H9 (cell line): ENCODE measurements around the gene CTIF. TPM values are rescaled to one million over a fixed set of nuclear protein-coding genes. Genes with fewer than 3 reads are reported as not detected.

Experiments used
- DNase-seq: peaks from one replicate; pipeline ENCODE4 v3.0.0-alpha.2; 2017
- H2AFZ ChIP-seq: one replicate; pipeline ENCODE4 v1.6.1; 2013; ENCODE audit warnings: mild to moderate bottlenecking, low read length, control low read depth, moderate library complexity
- H2AK5ac ChIP-seq: 2 replicates; pipeline ENCODE4 v1.6.1; 2013; ENCODE audit warnings: low read length, control low read depth, mixed read lengths; ENCODE audit not compliant: insufficient read length
- H2BK120ac ChIP-seq: one replicate; pipeline ENCODE4 v1.6.1; 2013; ENCODE audit warnings: low read depth, mild to moderate bottlenecking, low read length, control low read depth, inconsistent platforms; ENCODE audit not compliant: poor library complexity, severe bottlenecking
- H2BK12ac ChIP-seq: 2 replicates; pipeline ENCODE4 v1.6.1; 2013; ENCODE audit warnings: low read length, control low read depth, mixed read lengths, low read depth; ENCODE audit not compliant: insufficient read length
- H2BK15ac ChIP-seq: 2 replicates; pipeline ENCODE4 v1.6.1; 2013; ENCODE audit warnings: low read depth, low read length, control low read depth
- H2BK20ac ChIP-seq: one replicate; pipeline ENCODE4 v1.6.1; 2013; ENCODE audit warnings: low read depth, mild to moderate bottlenecking, low read length, control low read depth, inconsistent platforms; ENCODE audit not compliant: poor library complexity, severe bottlenecking
- H2BK5ac ChIP-seq: 2 replicates; pipeline ENCODE4 v1.6.1; 2013; ENCODE audit warnings: low read length, control low read depth, mixed read lengths; ENCODE audit not compliant: insufficient read length
- H3K14ac ChIP-seq: 2 replicates; pipeline ENCODE4 v1.6.1; 2013; ENCODE audit warnings: low read length, control low read depth; ENCODE audit not compliant: insufficient read depth
- H3K18ac ChIP-seq: 2 replicates; pipeline ENCODE4 v1.6.1; 2013; ENCODE audit warnings: low read depth, mild to moderate bottlenecking, mixed read lengths, low read length, control low read depth; ENCODE audit not compliant: insufficient read length
- H3K23ac ChIP-seq: 2 replicates; pipeline ENCODE4 v1.6.1; 2013; ENCODE audit warnings: low read length, control low read depth, mixed read lengths, low read depth; ENCODE audit not compliant: insufficient read length
- H3K23me2 ChIP-seq: 2 replicates; pipeline ENCODE4 v1.6.1; 2013; ENCODE audit warnings: low read depth, mild to moderate bottlenecking, mixed read lengths, low read length, control low read depth; ENCODE audit not compliant: insufficient read length, poor library complexity, severe bottlenecking
- H3K27ac ChIP-seq: 2 replicates; pipeline ENCODE4 v1.5.1; 2013; ENCODE audit warnings: low read length, control low read depth, mixed read lengths, low read depth; ENCODE audit not compliant: insufficient read length
- H3K27me3 ChIP-seq: 2 replicates; pipeline ENCODE4 v1.6.1; 2013; ENCODE audit warnings: low read length, control low read depth, inconsistent platforms; ENCODE audit not compliant: insufficient read depth
- H3K4ac ChIP-seq: 2 replicates; pipeline ENCODE4 v1.6.1; 2013; ENCODE audit warnings: low read depth, mild to moderate bottlenecking, control low read depth, inconsistent platforms, low read length, moderate library complexity
- H3K4me1 ChIP-seq: 2 replicates; pipeline ENCODE4 v1.6.1; 2013; ENCODE audit warnings: low read length, control low read depth, inconsistent platforms; ENCODE audit not compliant: insufficient read depth
- H3K4me2 ChIP-seq: 2 replicates; pipeline ENCODE4 v1.6.1; 2013; ENCODE audit warnings: low read length, control low read depth, mixed read lengths; ENCODE audit not compliant: insufficient read length, insufficient read depth
- H3K56ac ChIP-seq: 2 replicates; pipeline ENCODE4 v1.6.1; 2013; ENCODE audit warnings: low read depth, mild to moderate bottlenecking, mixed read lengths, low read length, control low read depth; ENCODE audit not compliant: insufficient read length
- H3K79me1 ChIP-seq: 2 replicates; pipeline ENCODE4 v1.6.1; 2013; ENCODE audit warnings: low read depth, mild to moderate bottlenecking, moderate library complexity, low read length, control low read depth, inconsistent platforms; ENCODE audit not compliant: insufficient read depth, poor library complexity, severe bottlenecking
- H3K79me2 ChIP-seq: 2 replicates; pipeline ENCODE4 v1.6.1; 2013; ENCODE audit warnings: low read length, control low read depth, inconsistent platforms; ENCODE audit not compliant: insufficient read depth
- H3K9ac ChIP-seq: 2 replicates; pipeline ENCODE4 v1.6.1; 2013; ENCODE audit warnings: low read length, control low read depth, mixed read lengths; ENCODE audit not compliant: insufficient read length; ENCODE audit errors: extremely low read depth
- H3K9me3 ChIP-seq: one replicate; pipeline ENCODE4 v1.6.1; 2013; ENCODE audit warnings: low read depth, low read length, inconsistent platforms; ENCODE audit not compliant: control insufficient read depth
- H3T11ph ChIP-seq: one replicate; pipeline ENCODE4 v1.6.1; 2013; ENCODE audit warnings: mild to moderate bottlenecking, low read length, control low read depth, inconsistent platforms
- H4K20me1 ChIP-seq: one replicate; pipeline ENCODE4 v1.6.1; 2013; ENCODE audit not compliant: control insufficient read depth, insufficient read length, insufficient read depth
- H4K5ac ChIP-seq: 2 replicates; pipeline ENCODE4 v1.6.1; 2013; ENCODE audit warnings: low read depth, mild to moderate bottlenecking, mixed read lengths, low read length, control low read depth; ENCODE audit not compliant: insufficient read length
- H4K8ac ChIP-seq: replicated peaks from 2 replicates; pipeline ENCODE4 v1.6.1; 2013; ENCODE audit warnings: low read length, control low read depth, mixed read lengths, low read depth; ENCODE audit not compliant: insufficient read length
- H4K91ac ChIP-seq: 2 replicates; pipeline ENCODE4 v1.6.1; 2013; ENCODE audit warnings: low read depth, mild to moderate bottlenecking, moderate library complexity, mixed read lengths, low read length, control low read depth; ENCODE audit not compliant: insufficient read length
- H3K27ac Mint-ChIP-seq, 3 experiments: 2 replicates in 2 of 3; 3 replicates in 1 of 3; pipeline ENCODE4 v1.8.0; 2020 to 2021; ENCODE audit warnings: mixed read lengths in 3 of 3, mild to moderate bottlenecking in 1 of 3, moderate library complexity in 1 of 3
- H3K27me3 Mint-ChIP-seq: 2 replicates; pipeline ENCODE4 v1.8.0; 2021; ENCODE audit warnings: low read depth, mild to moderate bottlenecking, moderate library complexity, mixed read lengths
- H3K36me3 Mint-ChIP-seq, 3 experiments: 2 replicates in 2 of 3; 3 replicates in 1 of 3; pipeline ENCODE4 v1.8.0; 2020 to 2021; ENCODE audit warnings: low read depth in 3 of 3, mixed read lengths in 3 of 3; ENCODE audit not compliant: insufficient read depth in 1 of 3
- H3K4me1 Mint-ChIP-seq, 2 experiments: 2 replicates each; pipeline ENCODE4 v1.8.0; 2020; ENCODE audit warnings: mixed read lengths in 2 of 2
- H3K4me3 Mint-ChIP-seq, 2 experiments: 2 replicates in 1 of 2; 3 replicates in 1 of 2; pipeline ENCODE4 v1.8.0; 2020 to 2021; ENCODE audit warnings: mild to moderate bottlenecking in 2 of 2, mixed read lengths in 2 of 2, moderate library complexity in 1 of 2
- H3K9me3 Mint-ChIP-seq, 2 experiments: 2 replicates in 1 of 2; 3 replicates in 1 of 2; pipeline ENCODE4 v1.8.0; 2020; ENCODE audit warnings: mild to moderate bottlenecking in 2 of 2, mixed read lengths in 2 of 2, moderate library complexity in 1 of 2
- WGBS: extraction: QIAGEN DNeasy Blood & Tissue Kit; methylation state at CpG from one replicate; pipeline ENCODE4 v1.1.7; 2013; ENCODE audit warnings: missing lambda C conversion rate, low lambda C conversion rate, mixed read lengths; ENCODE audit not compliant: insufficient read length; ENCODE audit errors: extremely low coverage; 5-methylcytosine and 5-hydroxymethylcytosine counted together
- total RNA-seq: library from RNA; stranded (reverse); gene quantifications from 2 replicates; pipeline ENCODE4 v1.2.1, GENCODE V29; 2021
- TF ChIP-seq, protein P1 (sequence below): fragments of 200-600 bp; sonication (generic); conservative IDR thresholded peaks from 3 replicates; pipeline ENCODE4 v1.8.0; 2021; ENCODE audit warnings: antibody characterized with exemption, mild to moderate bottlenecking

CTIF gene
- total RNA-seq, 1 experiment from 2014 or later = 15.8 TPM

DNA sequence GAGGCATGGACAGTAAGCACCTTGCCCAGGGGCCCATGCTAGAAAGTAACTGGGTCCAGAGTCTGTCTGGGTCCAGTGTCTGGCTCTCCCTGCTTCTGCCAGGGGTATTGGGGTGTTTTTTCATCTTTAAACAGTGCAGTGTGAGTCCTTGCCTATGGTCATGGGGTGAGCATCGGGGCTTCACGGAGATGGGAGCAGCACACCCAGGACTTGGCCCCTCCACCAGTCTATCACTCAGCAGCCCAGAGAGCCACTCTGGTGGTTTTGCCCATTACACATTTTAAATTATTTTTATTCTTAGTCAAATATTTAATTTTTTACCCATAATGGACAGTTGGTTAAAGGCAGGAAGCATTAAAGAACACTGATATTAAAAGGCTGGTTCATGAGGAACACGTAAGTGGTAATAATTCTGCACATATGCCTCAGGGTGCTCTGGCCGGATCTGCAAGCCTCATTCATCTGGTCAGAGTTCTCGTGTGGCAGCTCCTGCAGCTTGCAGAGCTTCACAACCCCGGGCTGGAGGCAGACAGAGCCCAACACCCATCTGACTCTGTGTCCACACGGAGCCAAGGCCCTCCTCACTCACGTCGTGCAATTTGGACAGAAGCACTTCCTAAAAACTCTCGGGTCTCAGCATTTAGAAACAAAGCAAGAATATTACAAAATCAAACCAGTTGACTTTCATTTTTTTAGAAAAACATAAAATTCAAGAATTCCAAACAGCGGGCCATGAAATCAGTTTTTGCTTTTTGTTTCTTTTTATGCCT lies 204.1 kb downstream of the CTIF start:
- no peak overlapping the region for H2BK120ac ChIP-seq
- Mint-ChIP-seq H3K36me3 (no peaks in the 10 kb centered on the region), H3K9me3 (no peaks in the 10 kb centered on the region), H3K27ac (no peak overlapping the region), H3K4me1 (no peaks in the 10 kb centered on the region), H3K4me3 (no peak overlapping the region), H3K27me3 (no peaks in the 10 kb centered on the region; the same call in 1 of the 2 replicates)
- no peak overlapping the region for H3K18ac ChIP-seq
- H2BK12ac ChIP-seq = no peak overlapping the region
- no peak overlapping the region for H2AFZ ChIP-seq
- H3K4me1 ChIP-seq = no peaks in the 10 kb centered on the region
- no peak overlapping the region for H4K5ac ChIP-seq
- no peak overlapping the region for H4K8ac ChIP-seq
- no peak overlapping the region for H3T11ph ChIP-seq
- TF ChIP-seq, protein P1, sequence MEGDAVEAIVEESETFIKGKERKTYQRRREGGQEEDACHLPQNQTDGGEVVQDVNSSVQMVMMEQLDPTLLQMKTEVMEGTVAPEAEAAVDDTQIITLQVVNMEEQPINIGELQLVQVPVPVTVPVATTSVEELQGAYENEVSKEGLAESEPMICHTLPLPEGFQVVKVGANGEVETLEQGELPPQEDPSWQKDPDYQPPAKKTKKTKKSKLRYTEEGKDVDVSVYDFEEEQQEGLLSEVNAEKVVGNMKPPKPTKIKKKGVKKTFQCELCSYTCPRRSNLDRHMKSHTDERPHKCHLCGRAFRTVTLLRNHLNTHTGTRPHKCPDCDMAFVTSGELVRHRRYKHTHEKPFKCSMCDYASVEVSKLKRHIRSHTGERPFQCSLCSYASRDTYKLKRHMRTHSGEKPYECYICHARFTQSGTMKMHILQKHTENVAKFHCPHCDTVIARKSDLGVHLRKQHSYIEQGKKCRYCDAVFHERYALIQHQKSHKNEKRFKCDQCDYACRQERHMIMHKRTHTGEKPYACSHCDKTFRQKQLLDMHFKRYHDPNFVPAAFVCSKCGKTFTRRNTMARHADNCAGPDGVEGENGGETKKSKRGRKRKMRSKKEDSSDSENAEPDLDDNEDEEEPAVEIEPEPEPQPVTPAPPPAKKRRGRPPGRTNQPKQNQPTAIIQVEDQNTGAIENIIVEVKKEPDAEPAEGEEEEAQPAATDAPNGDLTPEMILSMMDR = no peak
- H4K20me1 ChIP-seq = no peaks in the 10 kb centered on the region
- H2BK15ac ChIP-seq = no peak overlapping the region
- H3K23me2 ChIP-seq = no peaks in the 10 kb centered on the region
- H3K4ac ChIP-seq = no peak overlapping the region
- no peak overlapping the region for H3K56ac ChIP-seq
- H2BK5ac ChIP-seq = no peak overlapping the region
- no peak overlapping the region for H3K14ac ChIP-seq
- no peaks in the 10 kb centered on the region for H3K9me3 ChIP-seq
- H2BK20ac ChIP-seq = no peak overlapping the region
- no peaks in the 10 kb centered on the region for H3K79me1 ChIP-seq
- no peaks in the 10 kb centered on the region for H3K27me3 ChIP-seq
- no peak overlapping the region for H3K23ac ChIP-seq
- no peak overlapping the region for H3K9ac ChIP-seq
- H4K91ac ChIP-seq = no peak overlapping the region
- no peak for DNase-seq
- H3K27ac ChIP-seq = no peak overlapping the region
- no peaks in the 10 kb centered on the region for H3K79me2 ChIP-seq
- H3K4me2 ChIP-seq = no peak overlapping the region
- no peak overlapping the region for H2AK5ac ChIP-seq
- WGBS = no CpG with 5 or more reads among the region's 11 CpGs
